GM19240 (cell line): ENCODE measurements around the gene ZNF845.
"Not testable (repeated sequence)": the region's sequence is repeated elsewhere in the genome, so short reads cannot be mapped to it uniquely, and the experiment has no call there.

ENCODE experiments used
- DNase-seq: peaks from one replicate; pipeline ENCODE4 v3.0.0; 2011; ENCODE audit warnings: low spot score; ENCODE audit not compliant: insufficient read length

Gene ZNF845

GRCh38 chr19:53333463-53334449, at the start of gene ZNF845:
Gene ZNF845 (plus strand): TSS chr19:53333749. CDS start chr19:53341308, 7,559 bp downstream.
- DNase-seq: peak; percentile 56

- DNase-seq: no peak
Measured at GRCh38 chr19:53285087-53285486, 48.5 kb upstream of the ZNF845 start.

- DNase-seq: no peak
Measured at GRCh38 chr19:53290758-53291549, 42.6 kb upstream of the ZNF845 start.

- no peak for DNase-seq
Measured at GRCh38 chr19:53294786-53295441, 38.6 kb upstream of the ZNF845 start.

- DNase-seq: not testable (repeated sequence)
Measured at GRCh38 chr19:53301341-53301740, 32.2 kb upstream of the ZNF845 start.

- no peak for DNase-seq
Measured at GRCh38 chr19:53308339-53308811, 25.2 kb upstream of the ZNF845 start.

GRCh38 chr19:53311044-53311443, 22.5 kb upstream of the ZNF845 start:
- no peak for DNase-seq

GRCh38 chr19:53311897-53312296, 21.7 kb upstream of the ZNF845 start:
- DNase-seq: no peak

- DNase-seq: no peak
Measured at GRCh38 chr19:53328967-53329366, 4.6 kb upstream of the ZNF845 start.

- no peak for DNase-seq
Measured at GRCh38 chr19:53332484-53332883, 1.1 kb upstream of the ZNF845 start.

GRCh38 chr19:53333066-53333462, 485 bp upstream of the ZNF845 start:
- no peak for DNase-seq

- DNase-seq: not testable (repeated sequence)
Measured at GRCh38 chr19:53344403-53344802, 10.9 kb downstream of the ZNF845 start.

- no peak for DNase-seq
Measured at GRCh38 chr19:53355739-53356138, 22.2 kb downstream of the ZNF845 start.

GRCh38 chr19:53357821-53358581, 24.5 kb downstream of the ZNF845 start:
- no peak for DNase-seq

- DNase-seq: not testable (repeated sequence)
Measured at GRCh38 chr19:53360056-53360455, 26.5 kb downstream of the ZNF845 start.

GRCh38 chr19:53365134-53365898, 31.8 kb downstream of the ZNF845 start, which contains the start of gene ZNF525:
Gene ZNF525 (plus strand): TSS chr19:53365705. CDS start chr19:53372282, 6,577 bp downstream.
- DNase-seq: peak; percentile 87

GRCh38 chr19:53365899-53366493, 32.4 kb downstream of the ZNF845 start:
- no peak for DNase-seq

GRCh38 chr19:53372196-53372595, 38.6 kb downstream of the ZNF845 start:
- no peak for DNase-seq

- no peak for DNase-seq
Measured at GRCh38 chr19:53374288-53374687, 40.7 kb downstream of the ZNF845 start.
